HG02885 (cell line): ENCODE results near the gene IGFBP2.
"Not testable (repeated sequence)": the region's sequence is repeated elsewhere in the genome, so short reads cannot be mapped to it uniquely, and the experiment has no call there.

Source experiments
- ATAC-seq: cut with Tn5 transposase; IDR thresholded peaks from one replicate; pipeline ENCODE4 v1.9.1; 2021; ENCODE audit warnings: mild to moderate bottlenecking; ENCODE audit not compliant: unreplicated experiment, poor library complexity

Gene IGFBP2, protein sequence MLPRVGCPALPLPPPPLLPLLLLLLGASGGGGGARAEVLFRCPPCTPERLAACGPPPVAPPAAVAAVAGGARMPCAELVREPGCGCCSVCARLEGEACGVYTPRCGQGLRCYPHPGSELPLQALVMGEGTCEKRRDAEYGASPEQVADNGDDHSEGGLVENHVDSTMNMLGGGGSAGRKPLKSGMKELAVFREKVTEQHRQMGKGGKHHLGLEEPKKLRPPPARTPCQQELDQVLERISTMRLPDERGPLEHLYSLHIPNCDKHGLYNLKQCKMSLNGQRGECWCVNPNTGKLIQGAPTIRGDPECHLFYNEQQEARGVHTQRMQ

DNA sequence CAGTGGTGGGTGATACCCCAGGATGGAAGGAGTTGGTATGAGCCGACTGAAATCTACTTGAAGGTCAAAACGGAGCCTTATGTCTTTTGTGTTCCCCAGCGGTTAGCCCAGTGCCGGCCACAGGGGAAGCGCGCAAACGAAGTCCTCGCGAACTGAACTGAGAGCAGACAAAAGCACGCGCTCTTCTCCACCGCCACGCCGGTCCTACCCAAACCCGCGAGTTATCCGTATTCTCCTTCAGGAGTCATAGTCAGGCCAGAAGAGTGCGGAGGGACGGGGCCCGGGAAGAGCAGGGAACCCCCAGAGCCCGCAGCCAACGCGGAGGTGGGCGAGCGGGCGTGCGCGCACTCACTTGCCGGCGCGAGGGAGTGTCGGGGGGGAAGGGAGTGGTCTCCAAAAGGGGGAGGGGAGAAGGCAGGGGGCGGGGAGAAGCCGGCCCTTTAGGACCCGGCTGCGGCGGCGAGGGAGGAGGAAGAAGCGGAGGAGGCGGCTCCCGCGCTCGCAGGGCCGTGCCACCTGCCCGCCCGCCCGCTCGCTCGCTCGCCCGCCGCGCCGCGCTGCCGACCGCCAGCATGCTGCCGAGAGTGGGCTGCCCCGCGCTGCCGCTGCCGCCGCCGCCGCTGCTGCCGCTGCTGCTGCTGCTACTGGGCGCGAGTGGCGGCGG is at the start of gene IGFBP2:
TSS of gene IGFBP2 (plus strand) at position 469 of the 664 bp plus-strand sequence. CDS start at position 573, 104 bp downstream.
- no peak for ATAC-seq

DNA sequence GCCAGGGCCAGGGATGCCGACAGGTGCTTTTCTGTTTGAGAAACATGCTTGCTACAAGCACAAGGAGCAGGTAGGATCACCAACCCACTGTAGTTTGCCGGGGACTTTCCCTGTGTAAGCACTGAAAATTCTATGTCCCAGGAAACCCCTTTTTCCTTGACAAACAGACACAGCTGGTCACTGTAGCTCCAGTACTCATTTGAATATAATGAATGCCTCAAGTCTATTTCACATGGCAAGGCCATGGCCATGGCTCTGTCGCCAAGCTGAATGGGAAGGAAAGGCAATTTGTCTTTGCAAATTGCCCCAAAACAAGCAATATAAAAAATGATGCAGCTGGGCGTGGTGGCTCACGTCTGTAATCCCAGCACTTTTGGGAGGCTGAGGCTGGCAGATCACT is 49.6 kb upstream of the IGFBP2 start:
- ATAC-seq: no peak

DNA sequence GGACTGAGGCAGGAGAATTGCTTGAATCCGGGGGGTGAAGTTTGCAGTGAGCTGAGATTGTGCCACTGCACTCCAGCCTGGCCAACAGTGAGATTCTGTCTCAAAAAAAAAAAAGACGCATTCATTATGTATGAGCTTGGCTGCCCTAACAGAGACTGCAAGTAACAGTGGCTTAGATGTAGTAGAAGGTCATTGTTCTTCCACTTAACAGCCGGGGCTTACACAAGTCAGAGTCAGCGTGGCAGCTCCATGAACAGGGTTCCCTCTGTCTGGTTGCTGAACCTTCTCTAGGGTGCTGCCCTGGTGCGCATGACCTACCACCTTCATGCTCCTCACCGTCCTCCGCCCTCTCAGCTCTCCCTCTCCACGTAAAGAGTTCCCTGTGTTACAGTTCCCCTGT is 49.1 kb upstream of the IGFBP2 start:
- no peak for ATAC-seq

DNA sequence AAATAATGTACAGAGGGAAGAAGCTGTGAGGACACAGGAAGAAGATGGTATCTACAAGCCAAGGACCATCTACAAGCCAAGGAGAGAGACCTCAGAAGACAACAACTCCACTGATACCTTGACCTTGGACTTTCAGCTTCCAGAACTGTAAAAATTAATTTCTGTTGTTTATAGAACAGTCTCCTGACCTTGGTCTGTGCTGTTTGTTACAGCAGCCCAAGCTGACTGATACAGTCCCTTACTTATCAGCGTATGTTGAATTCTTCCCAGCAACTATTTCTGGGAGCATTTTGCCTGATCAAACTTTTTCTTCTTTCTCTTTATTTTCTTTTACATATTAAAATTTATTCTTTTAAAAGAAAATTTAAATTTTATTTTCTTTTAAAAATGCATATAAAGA is 47.8 kb upstream of the IGFBP2 start:
- no peak for ATAC-seq

DNA sequence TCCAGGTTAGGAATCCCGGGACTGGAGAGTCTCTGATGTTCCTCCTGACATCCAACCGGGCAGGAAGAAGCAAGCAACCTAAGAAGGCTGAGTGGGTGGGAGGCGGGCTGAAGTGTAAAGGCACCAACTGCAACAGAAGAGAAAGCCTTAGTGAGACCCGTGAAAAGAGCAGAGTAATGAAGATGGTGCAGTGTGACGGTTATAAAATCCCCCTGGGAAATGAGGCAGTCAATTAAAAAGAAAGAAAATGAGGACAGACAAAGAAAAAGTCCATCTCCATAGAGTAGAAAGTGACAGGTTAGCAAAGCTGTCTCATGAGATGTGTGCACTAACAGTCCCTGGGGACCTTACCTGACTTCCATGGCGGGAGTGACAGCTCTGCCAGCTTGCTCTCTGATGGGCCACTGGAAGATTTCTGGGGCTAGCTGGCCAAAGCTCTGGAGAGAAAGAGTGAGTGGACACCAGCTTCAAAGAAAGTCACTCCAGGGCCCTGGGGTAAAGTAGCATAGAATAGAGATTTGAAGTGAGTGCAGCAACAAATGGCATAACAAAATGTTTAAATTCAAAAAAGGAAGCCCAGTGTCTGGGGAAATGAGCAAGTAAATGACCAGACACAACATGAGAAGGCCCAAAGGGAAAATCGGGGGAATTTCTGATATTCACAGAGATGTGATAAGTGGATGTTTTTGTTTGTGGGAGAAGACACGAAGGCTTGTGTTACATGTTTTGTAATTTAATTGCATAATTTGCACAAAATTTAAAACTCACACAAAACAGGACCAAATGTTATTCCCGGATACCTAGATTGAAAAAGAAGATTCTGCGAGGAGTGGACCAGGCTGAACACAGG is 44.1 kb upstream of the IGFBP2 start:
- no peak for ATAC-seq

DNA sequence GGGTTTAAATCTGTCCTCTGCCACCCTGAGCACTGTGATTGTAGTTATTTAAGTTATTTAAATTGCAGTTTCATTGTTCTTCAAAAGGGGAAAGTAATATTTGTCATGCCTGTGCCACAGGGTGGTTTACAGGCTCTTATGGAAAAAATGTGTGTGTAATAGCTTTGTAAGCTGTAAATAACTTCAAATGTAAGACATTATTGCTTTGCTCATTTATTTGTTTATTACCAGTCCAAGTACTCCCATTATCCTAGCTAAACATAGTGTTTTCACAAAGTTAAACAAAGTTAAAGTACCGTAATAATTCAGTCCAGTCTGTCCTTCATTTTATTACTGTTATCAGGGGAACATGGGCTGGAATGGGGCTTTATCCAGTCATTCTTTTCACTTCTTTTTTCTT is 43.4 kb upstream of the IGFBP2 start:
- no peak for ATAC-seq

DNA sequence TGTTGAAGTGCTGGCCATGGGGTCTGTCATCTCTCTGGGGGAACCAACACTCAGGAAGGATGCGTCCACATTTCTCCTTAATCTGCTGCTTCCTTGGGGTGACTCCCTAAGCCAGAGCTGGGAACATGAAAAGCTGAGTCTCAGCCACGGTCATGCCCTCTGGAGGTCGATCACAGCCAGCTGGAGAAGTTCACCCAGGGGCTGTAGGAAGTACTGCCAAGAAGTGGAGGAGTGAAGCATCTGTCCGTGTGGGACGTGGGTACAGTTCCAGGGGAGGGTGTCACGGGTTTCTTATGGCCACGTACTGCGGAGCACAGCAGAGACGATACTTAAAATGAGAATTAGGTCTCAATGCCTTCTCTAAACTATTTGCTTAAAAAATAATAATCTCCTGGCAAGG is 42.4 kb upstream of the IGFBP2 start:
- no peak for ATAC-seq

DNA sequence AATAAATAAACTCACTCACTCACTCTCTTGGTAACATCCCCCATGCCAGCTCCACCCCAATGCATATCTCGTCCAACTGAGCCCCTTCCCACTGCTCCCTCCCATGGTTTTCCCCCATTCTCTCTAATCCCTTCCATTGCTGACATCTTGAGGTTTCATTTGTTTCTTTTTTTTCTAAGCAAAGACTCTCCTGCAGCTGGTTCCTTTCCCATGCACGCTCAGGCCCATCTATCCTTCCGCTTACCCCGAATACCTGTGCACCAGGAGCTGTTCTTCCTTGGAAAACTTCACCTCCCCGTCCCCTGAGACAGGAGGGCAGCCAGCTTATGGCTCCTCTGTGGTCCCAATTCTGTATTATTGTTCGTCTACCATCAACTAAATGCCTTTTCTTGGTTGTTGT is 41.7 kb upstream of the IGFBP2 start:
- no peak for ATAC-seq

DNA sequence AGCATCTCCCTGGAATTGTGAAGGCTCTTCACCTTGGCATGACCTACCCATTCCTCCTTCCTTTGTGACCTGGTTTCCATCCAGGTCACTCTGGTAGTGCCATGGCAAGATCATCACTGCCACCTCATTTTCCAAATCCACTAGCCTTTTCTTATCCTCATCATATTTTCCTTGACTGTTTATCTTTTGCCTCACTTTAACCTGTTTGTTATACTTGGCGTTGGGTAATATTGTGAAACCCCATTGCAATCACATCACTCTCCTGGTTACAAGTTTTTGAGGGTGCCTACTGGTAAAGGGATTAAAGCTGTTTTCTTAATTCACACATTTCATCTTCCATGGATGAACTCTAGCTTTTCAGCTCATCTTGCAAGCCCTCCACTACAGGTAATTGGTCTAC is 39.1 kb upstream of the IGFBP2 start:
- ATAC-seq: no peak

DNA sequence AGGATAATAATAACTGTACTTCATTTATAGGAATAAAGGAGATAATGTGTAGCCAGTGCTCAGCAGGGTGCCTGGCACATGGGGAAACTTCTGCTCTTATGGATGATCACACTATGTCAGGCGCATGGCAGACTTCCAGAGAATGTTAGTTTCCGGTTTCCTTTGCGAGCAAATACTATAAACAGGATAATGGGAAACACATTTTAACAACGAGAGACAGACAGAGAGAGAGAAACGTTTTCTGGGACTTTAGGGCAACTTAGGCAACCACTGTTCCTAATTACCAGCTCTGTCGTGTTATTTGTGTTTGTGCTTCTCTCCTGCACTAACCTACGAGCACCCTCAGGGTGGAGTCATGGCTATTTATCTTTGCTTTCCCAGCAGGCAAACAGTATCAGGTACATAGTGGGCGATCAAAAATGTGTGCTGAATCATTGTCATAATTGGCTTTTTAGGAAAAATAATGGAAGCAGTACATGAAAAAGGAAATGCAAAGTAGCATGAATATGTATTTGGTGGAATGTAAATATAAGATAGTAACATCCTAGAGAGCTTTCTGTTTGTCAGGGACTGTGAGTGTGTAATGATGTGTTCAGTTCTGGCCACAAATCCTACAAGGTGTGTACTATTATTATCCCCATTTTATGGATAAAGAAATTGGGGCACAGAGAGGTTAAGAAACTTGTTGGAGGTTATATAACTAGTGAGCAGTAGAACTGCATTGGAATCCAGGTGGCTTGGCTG is 36.8 kb upstream of the IGFBP2 start:
- no peak for ATAC-seq

DNA sequence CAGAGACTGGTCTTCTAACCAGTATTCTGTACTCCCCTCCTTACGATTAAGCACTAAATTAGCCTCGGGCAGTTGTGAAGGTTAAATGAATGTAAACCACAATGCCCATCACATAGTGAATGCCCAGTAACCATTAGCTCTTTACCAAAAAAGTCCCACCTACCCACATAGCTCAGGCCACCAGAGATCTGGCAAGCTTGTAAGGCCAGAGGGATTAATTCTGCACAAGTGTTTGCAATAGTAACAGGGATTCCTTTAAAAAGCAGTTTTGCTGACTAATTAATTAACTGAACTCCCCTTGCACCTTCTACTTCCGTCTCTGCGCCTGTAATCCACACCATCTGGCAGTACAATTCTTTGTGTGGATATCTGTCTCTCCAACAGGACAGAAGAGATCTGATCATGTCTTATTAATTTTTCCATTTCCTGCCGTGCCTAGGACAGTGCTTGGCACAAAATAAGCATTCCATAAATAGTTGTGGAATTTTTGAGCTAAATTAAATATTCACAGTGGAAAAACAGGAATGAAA is 36.2 kb upstream of the IGFBP2 start:
- no peak for ATAC-seq

DNA sequence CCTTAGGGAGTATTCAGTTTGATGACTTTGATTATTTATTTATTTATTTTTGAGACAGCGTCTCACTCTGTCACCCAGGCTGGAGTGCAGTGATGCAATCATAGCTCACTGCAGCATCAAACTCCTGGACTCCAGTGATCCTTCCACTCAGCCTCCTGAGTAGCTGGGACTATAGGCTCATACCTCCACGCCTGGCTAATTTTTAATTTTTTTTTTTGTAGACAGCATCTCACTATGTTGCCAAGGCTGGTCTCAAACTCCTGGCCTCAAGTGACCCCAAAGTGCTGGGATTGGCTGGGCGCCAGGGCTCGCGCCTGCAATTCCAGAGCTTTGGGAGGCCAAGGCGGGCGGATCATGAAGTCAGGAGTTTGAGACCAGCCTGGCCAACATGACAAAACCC is 35.4 kb upstream of the IGFBP2 start:
- not testable (repeated sequence) for ATAC-seq

DNA sequence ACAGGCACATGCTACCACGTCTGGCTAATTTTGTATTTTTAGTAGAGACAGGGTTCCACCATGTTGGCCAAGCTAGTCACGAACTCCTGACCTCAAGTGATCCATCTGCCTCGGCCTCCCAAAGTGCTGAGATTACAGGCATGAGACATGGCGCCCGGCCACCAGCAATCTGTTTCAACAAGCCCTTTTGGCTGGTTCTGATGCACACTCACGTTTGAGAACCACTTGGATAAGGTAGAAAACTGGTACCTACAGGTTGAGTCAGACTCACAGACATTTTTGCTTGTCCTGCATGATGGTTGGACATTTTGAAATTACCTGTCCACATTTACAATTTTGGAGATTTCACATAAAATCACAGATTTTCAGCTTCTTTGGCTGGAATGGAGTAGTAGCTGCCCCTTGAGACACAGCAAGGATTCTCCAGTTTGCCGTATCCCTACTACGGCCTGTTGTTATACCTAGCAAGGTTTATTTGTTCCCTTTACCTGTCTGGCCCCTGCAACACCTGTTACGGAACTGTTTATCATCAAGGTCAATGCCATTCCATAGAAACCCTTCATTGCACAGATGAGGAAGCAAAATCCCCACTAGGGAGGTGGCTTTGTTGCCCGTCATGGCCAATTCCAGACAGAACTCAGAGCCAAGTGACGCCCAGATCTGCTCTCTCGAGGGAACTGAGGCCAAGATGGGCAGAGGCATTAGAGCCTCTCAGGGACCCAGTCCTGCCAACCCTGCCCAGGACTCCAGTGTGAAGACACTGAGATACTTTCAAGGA is 31.4 kb upstream of the IGFBP2 start:
- no peak for ATAC-seq

DNA sequence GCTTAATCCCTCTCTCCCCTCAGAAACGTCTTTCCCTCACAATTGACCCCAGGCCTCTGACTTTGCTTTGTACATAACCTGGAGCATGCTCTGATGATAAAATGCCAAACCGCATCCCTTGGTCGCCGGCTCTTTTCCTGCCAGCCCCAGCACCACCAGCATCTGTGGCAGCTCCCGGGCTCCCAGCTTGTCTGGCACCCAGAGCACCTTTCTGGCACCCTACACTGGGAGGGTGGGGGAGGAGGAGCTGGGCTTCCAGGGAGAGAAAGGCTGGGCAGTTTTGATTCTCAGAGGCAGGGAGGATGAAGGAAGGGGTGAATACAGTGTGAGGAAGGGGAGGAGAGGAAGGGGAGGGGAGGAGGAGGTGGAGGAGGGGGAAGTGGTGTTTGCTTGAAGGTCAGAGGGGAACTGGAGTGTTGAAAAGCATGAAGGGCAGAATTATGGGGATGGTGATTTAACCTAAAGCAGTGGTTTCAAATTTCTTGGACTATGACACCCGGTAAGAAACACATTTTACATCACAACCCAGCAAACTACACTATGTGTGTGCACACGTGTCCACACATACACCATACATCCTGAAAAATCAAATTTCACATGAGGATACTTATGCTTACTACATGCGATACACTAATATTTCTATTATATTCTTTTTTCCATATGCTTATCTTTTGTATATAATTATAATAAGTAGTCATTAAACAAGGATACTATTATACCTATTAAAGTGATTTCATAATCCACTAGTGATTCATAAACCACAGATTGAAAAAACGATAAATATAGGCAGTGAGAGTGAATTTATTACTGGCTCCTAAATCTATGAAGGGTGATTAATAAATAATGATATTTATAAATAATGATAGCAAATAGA is 30.0 kb upstream of the IGFBP2 start:
- ATAC-seq: no peak

DNA sequence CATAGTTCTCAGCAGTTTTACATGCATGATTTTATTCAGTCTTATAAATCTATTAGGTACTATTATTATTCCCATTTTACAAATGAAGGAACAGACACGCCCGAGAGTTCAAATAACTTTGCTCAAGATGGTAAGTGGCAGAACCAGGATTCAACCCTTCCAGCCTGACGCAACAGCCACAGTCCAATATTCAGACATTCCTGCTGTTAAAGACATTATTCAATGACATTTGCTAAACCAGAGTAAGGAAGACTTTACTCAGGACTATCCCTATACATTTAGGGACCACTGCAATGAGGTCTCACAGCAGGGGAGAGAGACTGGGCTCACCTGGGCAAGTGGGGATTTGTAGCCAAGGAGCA is 29.4 kb upstream of the IGFBP2 start:
- ATAC-seq: no peak

DNA sequence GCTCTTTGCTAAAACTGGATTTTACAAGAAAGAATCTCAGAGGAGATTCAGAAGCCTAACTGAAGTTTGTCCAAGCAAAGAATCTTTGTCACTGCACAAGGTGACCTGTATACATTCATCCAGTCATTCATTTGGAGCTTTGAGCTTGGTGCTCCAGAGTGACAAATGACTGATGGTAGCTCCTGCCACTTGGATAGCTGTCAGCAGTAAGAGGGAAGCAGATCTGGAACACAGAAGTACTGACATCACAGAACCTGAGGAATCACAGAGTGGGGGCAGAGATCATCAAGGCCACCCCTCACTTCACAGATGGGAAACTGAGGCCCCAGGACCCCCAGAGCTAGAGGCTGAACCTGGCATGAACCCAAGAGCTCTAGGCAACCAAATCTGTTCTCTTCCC is 28.8 kb upstream of the IGFBP2 start:
- no peak for ATAC-seq

DNA sequence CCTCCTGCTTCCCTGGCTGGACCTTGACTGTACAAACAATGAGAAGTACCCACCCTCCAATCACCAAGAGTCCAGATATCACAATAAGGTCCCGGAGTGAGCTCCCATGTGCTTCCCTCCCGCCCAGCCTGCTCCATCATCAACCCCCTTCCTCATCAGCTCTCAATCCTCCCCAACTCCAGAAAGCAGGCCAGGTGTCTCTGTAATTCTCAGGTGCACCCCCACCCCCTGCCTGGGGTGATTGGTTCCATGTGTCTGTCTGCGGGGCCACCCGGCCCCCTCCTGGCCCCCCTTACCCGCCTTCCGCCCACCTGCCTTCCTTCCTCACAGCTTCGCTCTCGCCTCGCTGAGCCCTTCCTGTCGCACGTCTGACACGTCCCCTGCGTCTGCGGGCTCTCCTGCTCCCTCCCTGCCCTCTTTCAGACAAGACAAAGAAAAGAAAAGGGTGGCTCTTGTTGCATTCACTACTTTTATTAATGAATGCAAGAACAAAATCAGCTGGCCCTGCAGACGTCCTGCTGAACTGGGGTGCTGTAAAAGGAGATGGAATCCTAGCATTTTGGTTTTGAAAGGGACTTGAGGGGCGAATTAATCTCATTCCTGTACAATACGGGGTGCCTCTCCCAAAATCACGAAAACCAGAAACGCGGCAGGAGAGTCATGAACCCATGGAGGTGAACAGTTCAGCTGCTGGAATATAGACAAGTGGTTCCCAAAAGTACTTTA is 26.5 kb upstream of the IGFBP2 start:
- ATAC-seq: peak; percentile 95

DNA sequence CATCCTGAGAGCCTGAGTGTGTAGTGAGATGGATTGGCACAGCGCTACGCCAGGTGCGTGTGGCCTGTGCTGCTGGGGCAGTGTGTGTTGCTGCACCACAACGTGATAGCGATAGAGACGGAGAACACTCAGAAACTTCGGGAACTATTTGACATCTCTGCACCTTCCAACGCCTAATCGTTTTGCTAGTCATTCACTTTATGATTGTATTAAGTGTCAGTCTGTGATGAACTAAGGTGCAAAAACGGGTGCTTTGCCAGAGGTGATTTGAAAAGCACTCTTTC is 26.0 kb upstream of the IGFBP2 start:
- no peak for ATAC-seq
